Measurements from ENCODE around the gene HBZ. TPM values are rescaled to one million over a fixed set of nuclear protein-coding genes. Genes with fewer than 3 reads are reported as not detected.

HBZ gene
- total RNA-seq, 1 donor from 2014 or later = not detected

DNA sequence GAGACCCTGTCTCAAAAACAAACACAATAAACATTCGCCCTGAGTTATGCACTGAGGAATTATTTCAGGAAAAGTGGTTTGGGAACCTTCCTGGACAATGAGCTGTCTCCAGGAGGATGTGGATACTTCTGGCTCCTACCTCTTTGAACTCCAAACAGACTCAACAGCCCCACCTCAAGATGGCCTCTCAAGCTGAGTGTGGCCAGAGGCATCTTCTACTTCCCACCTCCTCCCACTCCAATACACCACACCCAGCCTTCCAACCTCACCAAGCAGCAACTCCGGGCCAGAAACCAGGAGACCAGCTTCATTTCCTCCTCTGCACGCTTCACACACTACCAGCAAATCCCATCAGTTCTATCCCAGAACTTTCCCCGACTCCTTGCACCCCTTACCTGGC is 39.4 kb downstream of the HBZ start:
- no peak for TF ChIP-seq POLR2AphosphoS5 (IDR thresholded peaks at IDR 0.05; ENCODE audit: insufficient read depth in 1 of 2, low read depth in 1 of 2)
- no peak for TF ChIP-seq POLR2A (IDR thresholded peaks at IDR 0.05)
- TF ChIP-seq, protein P1, sequence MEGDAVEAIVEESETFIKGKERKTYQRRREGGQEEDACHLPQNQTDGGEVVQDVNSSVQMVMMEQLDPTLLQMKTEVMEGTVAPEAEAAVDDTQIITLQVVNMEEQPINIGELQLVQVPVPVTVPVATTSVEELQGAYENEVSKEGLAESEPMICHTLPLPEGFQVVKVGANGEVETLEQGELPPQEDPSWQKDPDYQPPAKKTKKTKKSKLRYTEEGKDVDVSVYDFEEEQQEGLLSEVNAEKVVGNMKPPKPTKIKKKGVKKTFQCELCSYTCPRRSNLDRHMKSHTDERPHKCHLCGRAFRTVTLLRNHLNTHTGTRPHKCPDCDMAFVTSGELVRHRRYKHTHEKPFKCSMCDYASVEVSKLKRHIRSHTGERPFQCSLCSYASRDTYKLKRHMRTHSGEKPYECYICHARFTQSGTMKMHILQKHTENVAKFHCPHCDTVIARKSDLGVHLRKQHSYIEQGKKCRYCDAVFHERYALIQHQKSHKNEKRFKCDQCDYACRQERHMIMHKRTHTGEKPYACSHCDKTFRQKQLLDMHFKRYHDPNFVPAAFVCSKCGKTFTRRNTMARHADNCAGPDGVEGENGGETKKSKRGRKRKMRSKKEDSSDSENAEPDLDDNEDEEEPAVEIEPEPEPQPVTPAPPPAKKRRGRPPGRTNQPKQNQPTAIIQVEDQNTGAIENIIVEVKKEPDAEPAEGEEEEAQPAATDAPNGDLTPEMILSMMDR (IDR thresholded peaks at IDR 0.05) = no peak
- peaks cover 0 to 87% of the 10 kb centered on the region in 2 donors for H3K36me3 ChIP-seq
- no peak for DNase-seq (ENCODE audit: extremely low spot score in 2 of 2)
- H3K9me3 ChIP-seq = no peaks in the 10 kb centered on the region
- H3K4me1 ChIP-seq = no peaks in the 10 kb centered on the region
- intact Hi-C loops (cut with DNase I) = no loop called here
- H3K4me3 ChIP-seq = no peak overlapping the region
- H3K27ac ChIP-seq = no peak overlapping the region
- H3K27me3 ChIP-seq = no peaks in the 10 kb centered on the region

GRCh38 chr16:192686-193085 is 40.2 kb downstream of the HBZ start:
- no peaks in the 10 kb centered on the region for H3K9me3 ChIP-seq
- no peak overlapping the region for H3K4me3 ChIP-seq
- H3K4me1 ChIP-seq = no peaks in the 10 kb centered on the region
- intact Hi-C loops (cut with DNase I) = no loop called here
- no peaks in the 10 kb centered on the region for H3K27me3 ChIP-seq
- TF ChIP-seq POLR2AphosphoS5 (IDR thresholded peaks at IDR 0.05; ENCODE audit: insufficient read depth in 1 of 2, low read depth in 1 of 2) = no peak
- TF ChIP-seq POLR2A (IDR thresholded peaks at IDR 0.05) = no peak
- TF ChIP-seq, protein P1 (IDR thresholded peaks at IDR 0.05) = no peak
- DNase-seq (ENCODE audit: extremely low spot score in 2 of 2) = no peak
- no peak overlapping the region for H3K27ac ChIP-seq
- peaks cover 0 to 88% of the 10 kb centered on the region in 2 donors for H3K36me3 ChIP-seq

DNA sequence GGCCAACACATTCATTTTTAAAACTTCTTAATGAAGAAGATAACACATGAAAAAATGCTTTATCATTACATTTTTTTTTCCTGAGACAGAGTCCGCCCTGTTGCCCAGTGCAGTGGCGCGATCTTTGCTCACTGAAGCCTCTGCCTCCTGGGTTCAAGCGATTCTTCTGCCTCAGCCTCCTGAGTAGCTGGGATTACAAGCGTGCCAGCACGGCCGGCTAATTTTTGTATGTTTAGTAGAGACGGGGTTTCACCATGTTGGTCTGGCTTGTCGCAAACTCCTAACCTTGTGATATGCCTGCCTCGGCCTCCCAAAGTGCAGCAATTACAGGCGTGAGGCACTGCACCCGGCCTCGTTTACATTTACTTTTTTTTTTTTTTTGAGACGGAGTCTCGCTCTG is 41.0 kb downstream of the HBZ start:
- no peak for DNase-seq (ENCODE audit: extremely low spot score in 2 of 2)
- Histone ChIP-seq H3K27ac (no peak overlapping the region), H3K36me3 (peaks cover 0 to 89% of the 10 kb centered on the region in 2 donors), H3K27me3 (no peaks in the 10 kb centered on the region), H3K4me1 (no peaks in the 10 kb centered on the region), H3K9me3 (no peaks in the 10 kb centered on the region), H3K4me3 (no peak overlapping the region)
- intact Hi-C loops (cut with DNase I) = no loop called here
- TF ChIP-seq, protein P1 (IDR thresholded peaks at IDR 0.05) = no peak
- TF ChIP-seq POLR2AphosphoS5 (IDR thresholded peaks at IDR 0.05; ENCODE audit: insufficient read depth in 1 of 2, low read depth in 1 of 2) = no peak
- TF ChIP-seq POLR2A (IDR thresholded peaks at IDR 0.05) = no peak

DNA sequence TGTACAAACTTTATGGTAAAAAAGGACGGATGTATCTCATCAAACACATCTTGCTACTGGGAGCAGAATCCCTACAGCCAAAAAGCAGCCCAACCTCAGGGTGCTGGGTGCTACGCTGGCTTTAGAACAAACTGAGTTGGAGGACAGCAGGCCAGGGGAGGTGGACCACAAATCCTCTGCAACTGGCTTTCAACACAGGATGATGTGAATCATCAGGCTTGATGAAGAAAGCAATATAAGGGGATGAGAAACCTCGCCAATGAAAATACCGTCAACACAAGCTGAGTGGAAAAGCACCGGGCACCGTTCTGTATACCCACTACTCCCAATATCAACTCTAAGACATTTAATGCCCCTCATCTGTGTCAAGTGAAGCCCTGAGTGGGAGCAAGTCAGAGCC is 42.1 kb downstream of the HBZ start:
- H3K9me3 ChIP-seq = no peaks in the 10 kb centered on the region
- no peaks in the 10 kb centered on the region for H3K27me3 ChIP-seq
- H3K27ac ChIP-seq = no peak overlapping the region
- TF ChIP-seq POLR2A (IDR thresholded peaks at IDR 0.05) (no peak), POLR2AphosphoS5 (IDR thresholded peaks at IDR 0.05; ENCODE audit: insufficient read depth in 1 of 2, low read depth in 1 of 2) (no peak)
- TF ChIP-seq, protein P1 (IDR thresholded peaks at IDR 0.05) = no peak
- intact Hi-C loops (cut with DNase I) = no loop called here
- H3K4me3 ChIP-seq = no peak overlapping the region
- no peaks in the 10 kb centered on the region for H3K4me1 ChIP-seq
- peaks cover 0 to 88% of the 10 kb centered on the region in 2 donors for H3K36me3 ChIP-seq
- DNase-seq (ENCODE audit: extremely low spot score in 2 of 2) = no peak

- H3K27me3 ChIP-seq = no peaks in the 10 kb centered on the region
- no peaks in the 10 kb centered on the region for H3K4me1 ChIP-seq
- no peaks in the 10 kb centered on the region for H3K9me3 ChIP-seq
- intact Hi-C loops (cut with DNase I) = no loop called here
- H3K36me3 ChIP-seq = peaks cover 0 to 72% of the 10 kb centered on the region in 2 donors
- TF ChIP-seq, protein P1 (IDR thresholded peaks at IDR 0.05) = no peak
- no peak overlapping the region for H3K27ac ChIP-seq
- DNase-seq (ENCODE audit: extremely low spot score in 2 of 2) = no peak
- H3K4me3 ChIP-seq = no peak overlapping the region
Measured at GRCh38 chr16:200388-200787, 47.9 kb downstream of the HBZ start.
